ENCODE data around the gene DNAJC15.
A peak's percentile ranks its signal among the peaks of the same experiment; 100 is the strongest.

The DNAJC15 gene

GRCh38 chr13:43023289-43023963 is at the start of gene DNAJC15:
Gene DNAJC15 (plus strand): TSS chr13:43023586. CDS start chr13:43023627, 41 bp downstream.
- Histone ChIP-seq H3K4me2 (no peak within 1 kb of the TSS; the same call in 1 of the 2 replicates), H3K36me3 (no peaks in the 10 kb centered on the region), H3K4me1 (no peaks in the 10 kb centered on the region), H3K9me3 (peaks cover 12% of the 10 kb centered on the region; the same call in 1 of the 2 replicates), H3K9ac (no peak within 1 kb of the TSS; the same call in 1 of the 2 replicates), H3K27me3 (peaks cover 9% of the 10 kb centered on the region; the same call in 1 of the 2 replicates), H3K27ac (no peak within 1 kb of the TSS), H4K20me1 (no peaks in the 10 kb centered on the region), H3K4me3 (peak within 1 kb of the TSS; percentile 53)
- no peak for TF ChIP-seq Cebpa-rat (IDR thresholded peaks at IDR 0.05)

GRCh38 chr13:42976066-42976465 is 47.3 kb upstream of the DNAJC15 start:
- H3K27ac ChIP-seq, result no peak overlapping the region
- peaks cover 5% of the 10 kb centered on the region; the same call in 1 of the 2 replicates for H3K9me3 ChIP-seq
- H4K20me1 ChIP-seq, result no peaks in the 10 kb centered on the region
- no peak for TF ChIP-seq Cebpa-rat (IDR thresholded peaks at IDR 0.05)
- H3K27me3 ChIP-seq, result no peaks in the 10 kb centered on the region
- no peak overlapping the region for H3K9ac ChIP-seq
- no peaks in the 10 kb centered on the region for H3K4me1 ChIP-seq
- no peaks in the 10 kb centered on the region for H3K36me3 ChIP-seq
- H3K4me2 ChIP-seq, result no peak overlapping the region
- no peak overlapping the region for H3K4me3 ChIP-seq

GRCh38 chr13:42977219-42977659 is 46.1 kb upstream of the DNAJC15 start:
- TF ChIP-seq Cebpa-rat (IDR thresholded peaks at IDR 0.05), result no peak
- H3K9ac ChIP-seq, result no peak overlapping the region
- no peak overlapping the region for H3K4me2 ChIP-seq
- H3K36me3 ChIP-seq, result no peaks in the 10 kb centered on the region
- H3K4me1 ChIP-seq, result no peaks in the 10 kb centered on the region
- H3K27me3 ChIP-seq, result no peaks in the 10 kb centered on the region
- no peak overlapping the region for H3K27ac ChIP-seq
- peaks cover 5% of the 10 kb centered on the region; the same call in 1 of the 2 replicates for H3K9me3 ChIP-seq
- no peak overlapping the region for H3K4me3 ChIP-seq
- H4K20me1 ChIP-seq, result no peaks in the 10 kb centered on the region

- no peaks in the 10 kb centered on the region for H3K36me3 ChIP-seq
- no peak overlapping the region for H3K27ac ChIP-seq
- no peak overlapping the region for H3K4me2 ChIP-seq
- H4K20me1 ChIP-seq, result no peaks in the 10 kb centered on the region
- TF ChIP-seq Cebpa-rat (IDR thresholded peaks at IDR 0.05), result no peak
- no peak overlapping the region for H3K9ac ChIP-seq
- H3K27me3 ChIP-seq, result no peaks in the 10 kb centered on the region
- peaks cover 5% of the 10 kb centered on the region; the same call in 1 of the 2 replicates for H3K9me3 ChIP-seq
- H3K4me1 ChIP-seq, result no peaks in the 10 kb centered on the region
- H3K4me3 ChIP-seq, result no peak overlapping the region
These were observed 42.1 kb upstream of the DNAJC15 start for GRCh38 chr13:42981317-42981716.

GRCh38 chr13:42981853-42982252 is 41.5 kb upstream of the DNAJC15 start:
- no peak overlapping the region for H3K9ac ChIP-seq
- no peak overlapping the region for H3K27ac ChIP-seq
- H3K4me2 ChIP-seq, result no peak overlapping the region
- H3K36me3 ChIP-seq, result no peaks in the 10 kb centered on the region
- TF ChIP-seq Cebpa-rat (IDR thresholded peaks at IDR 0.05), result no peak
- H3K4me1 ChIP-seq, result no peaks in the 10 kb centered on the region
- peaks cover 5% of the 10 kb centered on the region; the same call in 1 of the 2 replicates for H3K9me3 ChIP-seq
- H4K20me1 ChIP-seq, result no peaks in the 10 kb centered on the region
- H3K27me3 ChIP-seq, result no peaks in the 10 kb centered on the region
- no peak overlapping the region for H3K4me3 ChIP-seq

- no peak overlapping the region for H3K27ac ChIP-seq
- no peaks in the 10 kb centered on the region for H3K9me3 ChIP-seq
- H3K4me3 ChIP-seq, result no peak overlapping the region
- no peaks in the 10 kb centered on the region for H3K36me3 ChIP-seq
- TF ChIP-seq Cebpa-rat (IDR thresholded peaks at IDR 0.05), result no peak
- H3K9ac ChIP-seq, result no peak overlapping the region
- no peaks in the 10 kb centered on the region for H3K27me3 ChIP-seq
- no peaks in the 10 kb centered on the region for H4K20me1 ChIP-seq
- no peak overlapping the region for H3K4me2 ChIP-seq
- H3K4me1 ChIP-seq, result no peaks in the 10 kb centered on the region
These were observed 39.4 kb upstream of the DNAJC15 start for GRCh38 chr13:42984026-42984425.

- no peak overlapping the region for H3K27ac ChIP-seq
- no peaks in the 10 kb centered on the region for H3K9me3 ChIP-seq
- TF ChIP-seq Cebpa-rat (IDR thresholded peaks at IDR 0.05), result no peak
- no peaks in the 10 kb centered on the region for H3K4me1 ChIP-seq
- H3K4me2 ChIP-seq, result no peak overlapping the region
- no peak overlapping the region for H3K9ac ChIP-seq
- H3K36me3 ChIP-seq, result no peaks in the 10 kb centered on the region
- H3K4me3 ChIP-seq, result no peak overlapping the region
- no peaks in the 10 kb centered on the region for H3K27me3 ChIP-seq
- no peaks in the 10 kb centered on the region for H4K20me1 ChIP-seq
These were observed 38.7 kb upstream of the DNAJC15 start for GRCh38 chr13:42984691-42985090.

- no peaks in the 10 kb centered on the region for H4K20me1 ChIP-seq
- H3K9ac ChIP-seq, result no peak overlapping the region
- H3K4me3 ChIP-seq, result no peak overlapping the region
- H3K4me2 ChIP-seq, result no peak overlapping the region
- H3K27ac ChIP-seq, result no peak overlapping the region
- TF ChIP-seq Cebpa-rat (IDR thresholded peaks at IDR 0.05), result no peak
- H3K36me3 ChIP-seq, result no peaks in the 10 kb centered on the region
- H3K4me1 ChIP-seq, result peaks cover 4% of the 10 kb centered on the region
- no peaks in the 10 kb centered on the region for H3K9me3 ChIP-seq
- H3K27me3 ChIP-seq, result no peaks in the 10 kb centered on the region
These were observed 37.8 kb upstream of the DNAJC15 start for GRCh38 chr13:42985312-42986175.

- Histone ChIP-seq H3K4me2 (no peak overlapping the region), H3K27ac (no peak overlapping the region), H3K4me1 (peaks cover 10% of the 10 kb centered on the region), H3K4me3 (no peak overlapping the region), H3K27me3 (no peaks in the 10 kb centered on the region), H4K20me1 (no peaks in the 10 kb centered on the region), H3K36me3 (no peaks in the 10 kb centered on the region), H3K9ac (no peak overlapping the region), H3K9me3 (no peaks in the 10 kb centered on the region)
- no peak for TF ChIP-seq Cebpa-rat (IDR thresholded peaks at IDR 0.05)
These were observed 37.2 kb upstream of the DNAJC15 start for GRCh38 chr13:42986176-42986574.
